Liver (tissue), 9 donors: ENCODE results near the gene YAF2. TPM values are rescaled to one million over a fixed set of nuclear protein-coding genes. Genes with fewer than 3 reads are reported as not detected.

ENCODE experiments used
- DNase-seq: peaks from one replicate; pipeline ENCODE4 v3.0.0-alpha.2; 2017; ENCODE audit warnings: low spot score
- H3K27ac ChIP-seq, 2 donors: one replicate each; pipeline ENCODE4 v1.7.0; 2013; ENCODE audit warnings: inconsistent platforms in 2 of 2, low read length in 2 of 2, control low read depth in 1 of 2, low read depth in 1 of 2, mild to moderate bottlenecking in 1 of 2
- H3K27me3 ChIP-seq, 4 donors: one replicate each; pipeline versions ENCODE4 v1.6.1 to v1.7.0; 2013; ENCODE audit warnings: low read length in 3 of 4, inconsistent platforms in 1 of 4, mild to moderate bottlenecking in 1 of 4, moderate library complexity in 1 of 4; ENCODE audit not compliant: control insufficient read depth in 4 of 4, insufficient read depth in 4 of 4
- H3K36me3 ChIP-seq, 4 donors: one replicate each; pipeline versions ENCODE4 v1.6.1 to v1.7.0; 2013; ENCODE audit warnings: low read length in 3 of 4, mild to moderate bottlenecking in 3 of 4, low read depth in 1 of 4, moderate library complexity in 1 of 4; ENCODE audit not compliant: control insufficient read depth in 4 of 4, insufficient read depth in 3 of 4
- H3K4me1 ChIP-seq, 4 donors: one replicate each; pipeline versions ENCODE4 v1.6.1 to v1.7.0; 2013; ENCODE audit warnings: low read length in 3 of 4, mild to moderate bottlenecking in 3 of 4, moderate library complexity in 1 of 4; ENCODE audit not compliant: control insufficient read depth in 4 of 4, insufficient read depth in 4 of 4
- H3K4me3 ChIP-seq, 3 donors: one replicate each; pipeline versions ENCODE4 v1.6.1 to v1.7.0; 2013; ENCODE audit warnings: low read length in 3 of 3, control low read depth in 1 of 3, low read depth in 1 of 3, mild to moderate bottlenecking in 1 of 3
- H3K9ac ChIP-seq, 2 donors: one replicate each; pipeline ENCODE4 v1.7.0; 2013; ENCODE audit warnings: low read length in 2 of 2, mild to moderate bottlenecking in 2 of 2, moderate library complexity in 2 of 2, control low read depth in 1 of 2, low read depth in 1 of 2
- H3K9me3 ChIP-seq, 4 donors: one replicate each; pipeline versions ENCODE4 v1.6.1 to v1.7.0; 2013; ENCODE audit warnings: low read length in 3 of 4; ENCODE audit not compliant: control insufficient read depth in 4 of 4
- EGR1 ChIP-seq, 2 donors: IDR thresholded peaks; 2 replicates each; pipeline ENCODE4 v1.6.1; 2016 to 2018; ENCODE audit warnings: antibody characterized with exemption in 2 of 2, low read depth in 2 of 2
- FOXA1 ChIP-seq: IDR thresholded peaks from 2 replicates; pipeline ENCODE4 v1.6.1; 2016; ENCODE audit warnings: antibody characterized with exemption
- FOXA2 ChIP-seq: IDR thresholded peaks from 2 replicates; pipeline ENCODE4 v1.6.1; 2016; ENCODE audit warnings: antibody characterized with exemption
- GABPA ChIP-seq, 2 donors: IDR thresholded peaks in 1 of 2; conservative IDR thresholded peaks in 1 of 2; 2 replicates each; pipeline ENCODE4 v1.6.1; 2016; ENCODE audit warnings: antibody characterized with exemption in 2 of 2, mild to moderate bottlenecking in 1 of 2, moderate library complexity in 1 of 2
- HNF4A ChIP-seq, 2 donors: conservative IDR thresholded peaks; 2 replicates each; pipeline ENCODE4 v1.6.1; 2016; ENCODE audit warnings: antibody characterized with exemption in 2 of 2, mild to moderate bottlenecking in 2 of 2
- HNF4G ChIP-seq: IDR thresholded peaks from 2 replicates; pipeline ENCODE4 v1.6.1; 2016; ENCODE audit warnings: antibody characterized with exemption
- JUND ChIP-seq, 2 donors: IDR thresholded peaks; 2 replicates each; pipeline ENCODE4 v1.6.1; 2016; ENCODE audit warnings: antibody characterized with exemption in 2 of 2
- MAX ChIP-seq: IDR thresholded peaks from 2 replicates; pipeline ENCODE4 v1.6.1; 2016; ENCODE audit warnings: antibody characterized with exemption
- NR2F2 ChIP-seq: IDR thresholded peaks from 2 replicates; pipeline ENCODE4 v1.6.1; 2016; ENCODE audit warnings: antibody characterized with exemption
- RAD21 ChIP-seq, 2 donors: IDR thresholded peaks; 2 replicates each; pipeline ENCODE4 v1.6.1; 2016; ENCODE audit warnings: antibody characterized with exemption in 2 of 2, mild to moderate bottlenecking in 2 of 2
- REST ChIP-seq: IDR thresholded peaks from 2 replicates; pipeline ENCODE4 v1.6.1; 2016; ENCODE audit warnings: antibody characterized with exemption, mild to moderate bottlenecking
- RXRA ChIP-seq, 2 donors: IDR thresholded peaks; 2 replicates each; pipeline ENCODE4 v1.6.1; 2017 to 2018; ENCODE audit warnings: antibody characterized with exemption in 2 of 2, mild to moderate bottlenecking in 1 of 2
- SP1 ChIP-seq: IDR thresholded peaks from 2 replicates; pipeline ENCODE4 v1.6.1; 2018; ENCODE audit warnings: antibody characterized with exemption, mild to moderate bottlenecking
- TAF1 ChIP-seq: conservative IDR thresholded peaks from 2 replicates; pipeline ENCODE4 v1.6.1; 2016; ENCODE audit warnings: antibody characterized with exemption, mild to moderate bottlenecking
- YY1 ChIP-seq: IDR thresholded peaks from 2 replicates; pipeline ENCODE4 v1.6.1; 2016; ENCODE audit warnings: antibody characterized with exemption, mild to moderate bottlenecking
- ZBTB33 ChIP-seq: IDR thresholded peaks from 2 replicates; pipeline ENCODE4 v1.6.1; 2016; ENCODE audit warnings: antibody characterized with exemption
- WGBS: extraction: QIAGEN DNeasy Blood & Tissue Kit; methylation state at CpG from one replicate; pipeline ENCODE4 v1.1.7; 2013; 5-methylcytosine and 5-hydroxymethylcytosine counted together
- polyA plus RNA-seq, 2 donors: library from polyadenylated mRNA; stranded (reverse) in 1 of 2; unstranded in 1 of 2; fragments of 200-250 nt in 1 of 2; fragments of >200 nt in 1 of 2; fragmentation: Nextera tagmentation in 1 of 2; extraction: Ambion mirVana in 1 of 2; gene quantifications; one replicate each; pipeline versions ENCODE4 v1.2.1 to v1.2.3, GENCODE V29; 2013 to 2015
- total RNA-seq, 2 donors: library from RNA; depleted of rRNA; stranded (reverse); fragments of >200 nt; gene quantifications; one replicate each; pipeline ENCODE4 v1.2.3, GENCODE V29; 2014
- TF ChIP-seq, protein P1 (sequence below): IDR thresholded peaks from 2 replicates; pipeline ENCODE4 v1.6.1; 2016; ENCODE audit warnings: antibody characterized with exemption
- TF ChIP-seq, protein P2 (sequence below): fragments of 150-350 bp; IDR thresholded peaks from 2 replicates; pipeline ENCODE4 v1.5.1; 2017; ENCODE audit warnings: improper control_type of control experiment, low read depth, low read length; ENCODE audit not compliant: missing input control
- donor health status: healthy.
- donor health status: healthy.
- donor health status: healthy.
- donor health status: healthy.
- donor health status: healthy.

YAF2 gene
- total and polyA plus RNA-seq, 4 donors: 7.3 to 22.9 (median 16.2) TPM

GRCh38 chr12:42285431-42285830 is 47.4 kb upstream of the YAF2 start (continued):
- no peak for TF ChIP-seq GABPA (IDR thresholded peaks at IDR 0.05 in 1 of 2, conservative IDR thresholded peaks at IDR 0.05 in 1 of 2)
- no peak for TF ChIP-seq YY1
- TF ChIP-seq EGR1 (IDR thresholded peaks at IDR 0.05; ENCODE audit: low read depth in 2 of 2): no peak
- TF ChIP-seq JUND (IDR thresholded peaks at IDR 0.05): no peak
- TF ChIP-seq SP1: no peak
- TF ChIP-seq, protein P1, sequence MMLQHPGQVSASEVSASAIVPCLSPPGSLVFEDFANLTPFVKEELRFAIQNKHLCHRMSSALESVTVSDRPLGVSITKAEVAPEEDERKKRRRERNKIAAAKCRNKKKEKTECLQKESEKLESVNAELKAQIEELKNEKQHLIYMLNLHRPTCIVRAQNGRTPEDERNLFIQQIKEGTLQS: no peak
- no peak for TF ChIP-seq HNF4A (conservative IDR thresholded peaks at IDR 0.05)

DNA sequence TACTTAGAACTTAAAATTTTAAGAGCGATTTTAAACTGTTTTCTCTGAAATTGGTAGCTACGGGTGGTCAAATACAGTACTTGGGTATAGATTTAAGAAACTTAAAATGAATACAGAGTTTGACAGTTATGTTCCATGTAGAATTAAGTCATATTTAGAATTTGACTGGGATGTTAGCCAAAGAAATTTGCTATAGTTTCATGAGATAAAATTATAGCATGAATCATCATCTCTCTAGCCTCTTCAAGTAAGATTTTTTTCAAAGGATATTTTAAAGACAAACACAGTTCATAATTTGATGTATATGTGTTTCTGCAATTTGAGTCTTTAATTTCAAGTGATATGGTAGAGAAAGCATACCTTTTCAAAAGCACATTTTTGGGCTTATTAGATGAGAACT is 46.8 kb upstream of the YAF2 start:
- H3K9me3 ChIP-seq: no peaks in the 10 kb centered on the region
- H3K27ac ChIP-seq: no peak overlapping the region
- DNase-seq: no peak

GRCh38 chr12:42284157-42284556 is 46.1 kb upstream of the YAF2 start:
- no peak for TF ChIP-seq FOXA2
- TF ChIP-seq JUND (IDR thresholded peaks at IDR 0.05): no peak
- TF ChIP-seq RAD21 (IDR thresholded peaks at IDR 0.05): no peak
- TF ChIP-seq, protein P1: no peak
- no peak for TF ChIP-seq SP1
- no peak for TF ChIP-seq REST
- no peak for TF ChIP-seq TAF1
- TF ChIP-seq NR2F2: no peak
- TF ChIP-seq, protein P2, sequence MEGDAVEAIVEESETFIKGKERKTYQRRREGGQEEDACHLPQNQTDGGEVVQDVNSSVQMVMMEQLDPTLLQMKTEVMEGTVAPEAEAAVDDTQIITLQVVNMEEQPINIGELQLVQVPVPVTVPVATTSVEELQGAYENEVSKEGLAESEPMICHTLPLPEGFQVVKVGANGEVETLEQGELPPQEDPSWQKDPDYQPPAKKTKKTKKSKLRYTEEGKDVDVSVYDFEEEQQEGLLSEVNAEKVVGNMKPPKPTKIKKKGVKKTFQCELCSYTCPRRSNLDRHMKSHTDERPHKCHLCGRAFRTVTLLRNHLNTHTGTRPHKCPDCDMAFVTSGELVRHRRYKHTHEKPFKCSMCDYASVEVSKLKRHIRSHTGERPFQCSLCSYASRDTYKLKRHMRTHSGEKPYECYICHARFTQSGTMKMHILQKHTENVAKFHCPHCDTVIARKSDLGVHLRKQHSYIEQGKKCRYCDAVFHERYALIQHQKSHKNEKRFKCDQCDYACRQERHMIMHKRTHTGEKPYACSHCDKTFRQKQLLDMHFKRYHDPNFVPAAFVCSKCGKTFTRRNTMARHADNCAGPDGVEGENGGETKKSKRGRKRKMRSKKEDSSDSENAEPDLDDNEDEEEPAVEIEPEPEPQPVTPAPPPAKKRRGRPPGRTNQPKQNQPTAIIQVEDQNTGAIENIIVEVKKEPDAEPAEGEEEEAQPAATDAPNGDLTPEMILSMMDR: no peak
- no peak for TF ChIP-seq YY1
- no peak for TF ChIP-seq FOXA1
- TF ChIP-seq HNF4G: no peak
- TF ChIP-seq GABPA (IDR thresholded peaks at IDR 0.05 in 1 of 2, conservative IDR thresholded peaks at IDR 0.05 in 1 of 2): no peak
- TF ChIP-seq ZBTB33: no peak
- TF ChIP-seq RXRA (IDR thresholded peaks at IDR 0.05): no peak
- no peak for TF ChIP-seq EGR1 (IDR thresholded peaks at IDR 0.05; ENCODE audit: low read depth in 2 of 2)
- TF ChIP-seq MAX: no peak
- peaks cover 0 to 17% (median 12%) of the 10 kb centered on the region in 4 donors for H3K4me1 ChIP-seq
- H3K9ac ChIP-seq: no peak overlapping the region
- H3K4me3 ChIP-seq: no peak overlapping the region
- DNase-seq: no peak
- WGBS: 88% methylated on average over 1 of the region's 1 CpG
- H3K9me3 ChIP-seq: no peaks in the 10 kb centered on the region
- no peak overlapping the region for H3K27ac ChIP-seq
- H3K36me3 ChIP-seq: no peaks in the 10 kb centered on the region
- no peaks in the 10 kb centered on the region for H3K27me3 ChIP-seq

More for the DNA sequence above, 46.8 kb upstream of the YAF2 start:
- no peak overlapping the region for H3K4me3 ChIP-seq
- WGBS: 86% methylated on average over 2 of the region's 2 CpGs
- H3K36me3 ChIP-seq: no peaks in the 10 kb centered on the region
- peaks cover 0 to 17% (median 12%) of the 10 kb centered on the region in 4 donors for H3K4me1 ChIP-seq
- no peaks in the 10 kb centered on the region for H3K27me3 ChIP-seq
- no peak overlapping the region for H3K9ac ChIP-seq
- no peak for TF ChIP-seq HNF4G
- no peak for TF ChIP-seq RXRA (IDR thresholded peaks at IDR 0.05)
- no peak for TF ChIP-seq EGR1 (IDR thresholded peaks at IDR 0.05; ENCODE audit: low read depth in 2 of 2)
- TF ChIP-seq JUND (IDR thresholded peaks at IDR 0.05): no peak
- TF ChIP-seq RAD21 (IDR thresholded peaks at IDR 0.05): no peak
- TF ChIP-seq TAF1: no peak
- TF ChIP-seq YY1: no peak
- no peak for TF ChIP-seq FOXA1
- no peak for TF ChIP-seq FOXA2
- TF ChIP-seq HNF4A (conservative IDR thresholded peaks at IDR 0.05): no peak
